Measurements from ENCODE around the gene ARMC3. TPM values are rescaled to one million over a fixed set of nuclear protein-coding genes. Genes with fewer than 3 reads are reported as not detected.

Gene ARMC3
- total and polyA plus RNA-seq, 9 of the 15 experiments (the other 6 are each of a cell fraction or from before 2014, with no cell fraction given): 0.33 to 1.1 (median 0.62) TPM

DNA sequence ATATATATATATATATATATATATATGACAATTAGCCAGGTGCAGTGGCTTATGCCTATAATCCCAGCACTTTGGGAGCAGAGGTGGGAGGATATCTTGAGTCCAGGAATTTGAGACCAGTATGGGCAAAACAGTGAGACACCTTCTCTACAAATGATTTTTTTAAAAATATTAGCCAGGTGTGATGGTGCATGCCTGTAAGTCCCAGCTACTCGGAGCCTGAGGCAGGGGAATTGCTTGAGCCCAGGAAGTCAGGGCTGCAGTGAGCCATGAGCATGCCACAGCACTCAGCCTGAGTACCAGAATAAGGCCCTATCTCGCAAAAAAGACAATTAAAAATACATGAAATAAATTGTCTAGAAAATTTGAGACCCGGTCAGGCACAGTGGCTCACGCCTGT, 120.3 kb downstream of the ARMC3 start:
- no peaks in the 10 kb centered on the region for H3K9me1 ChIP-seq (ENCODE audit: control insufficient read depth, insufficient read depth, low read length)
- ATAC-seq (no peak), DNase-seq (ENCODE audit: extremely low read depth in 1 of 4, low spot score in 3 of 4) (no peak), FAIRE-seq (no peak)
- BruUV-seq (replicated peaks): no TSS peak
- H3K4me3 ChIP-seq: no peak overlapping the region
- no peaks in the 10 kb centered on the region for H4K20me1 ChIP-seq (replicated peaks; ENCODE audit: control insufficient read depth, insufficient read depth, low read length)
- ChIA-PET POLR2A (no interaction called here), CTCF (ENCODE audit: low intra/inter-chr PET ratio) (no interaction called here)
- H3K27ac ChIP-seq (ENCODE audit: extremely low read depth, low read depth, low read length): peak overlapping the region; percentile 90; the same call in 1 of the 3 replicates
- no peak overlapping the region for H3K4me2 ChIP-seq (ENCODE audit: insufficient read depth, low read length)
- H3K4me1 ChIP-seq (replicated peaks in 1 of 2; ENCODE audit: control insufficient read depth in 2 of 2, insufficient read depth in 2 of 2, low read length in 2 of 2): peaks cover 20 to 55% of the 10 kb centered on the region in 2 experiments
- no peaks in the 10 kb centered on the region for H3K79me2 ChIP-seq (ENCODE audit: control insufficient read depth, insufficient read depth, low read length)
- no peak overlapping the region for H2AFZ ChIP-seq (ENCODE audit: low read depth, low read length)
- no peak overlapping the region for H3K9ac ChIP-seq (ENCODE audit: insufficient read depth in 1 of 2, low read depth in 2 of 2, low read length in 2 of 2)
- no peaks in the 10 kb centered on the region for H3K36me3 ChIP-seq (ENCODE audit: control insufficient read depth, insufficient read depth, low read length)
- in situ Hi-C loops (cut with MboI): no loop called here
- intact Hi-C loops (cut with micrococcal nuclease): no loop called here
- H3K27me3 ChIP-seq (ENCODE audit: control insufficient read depth in 2 of 2, insufficient read depth in 2 of 2, low read length in 2 of 2): no peaks in the 10 kb centered on the region
- WGBS (ENCODE audit: insufficient coverage, low coverage, missing lambda C conversion rate): 48% methylated on average over 4 of the region's 4 CpGs
- no peaks in the 10 kb centered on the region for H3K9me3 ChIP-seq (replicated peaks; ENCODE audit: control insufficient read depth, insufficient read depth, low read depth, low read length)
- TF ChIP-seq NCOA4 (IDR thresholded peaks at IDR 0.05; ENCODE audit: partially characterized antibody): no peak
- TF ChIP-seq, protein P1, sequence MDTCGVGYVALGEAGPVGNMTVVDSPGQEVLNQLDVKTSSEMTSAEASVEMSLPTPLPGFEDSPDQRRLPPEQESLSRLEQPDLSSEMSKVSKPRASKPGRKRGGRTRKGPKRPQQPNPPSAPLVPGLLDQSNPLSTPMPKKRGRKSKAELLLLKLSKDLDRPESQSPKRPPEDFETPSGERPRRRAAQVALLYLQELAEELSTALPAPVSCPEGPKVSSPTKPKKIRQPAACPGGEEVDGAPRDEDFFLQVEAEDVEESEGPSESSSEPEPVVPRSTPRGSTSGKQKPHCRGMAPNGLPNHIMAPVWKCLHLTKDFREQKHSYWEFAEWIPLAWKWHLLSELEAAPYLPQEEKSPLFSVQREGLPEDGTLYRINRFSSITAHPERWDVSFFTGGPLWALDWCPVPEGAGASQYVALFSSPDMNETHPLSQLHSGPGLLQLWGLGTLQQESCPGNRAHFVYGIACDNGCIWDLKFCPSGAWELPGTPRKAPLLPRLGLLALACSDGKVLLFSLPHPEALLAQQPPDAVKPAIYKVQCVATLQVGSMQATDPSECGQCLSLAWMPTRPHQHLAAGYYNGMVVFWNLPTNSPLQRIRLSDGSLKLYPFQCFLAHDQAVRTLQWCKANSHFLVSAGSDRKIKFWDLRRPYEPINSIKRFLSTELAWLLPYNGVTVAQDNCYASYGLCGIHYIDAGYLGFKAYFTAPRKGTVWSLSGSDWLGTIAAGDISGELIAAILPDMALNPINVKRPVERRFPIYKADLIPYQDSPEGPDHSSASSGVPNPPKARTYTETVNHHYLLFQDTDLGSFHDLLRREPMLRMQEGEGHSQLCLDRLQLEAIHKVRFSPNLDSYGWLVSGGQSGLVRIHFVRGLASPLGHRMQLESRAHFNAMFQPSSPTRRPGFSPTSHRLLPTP (IDR thresholded peaks at IDR 0.05; ENCODE audit: borderline replicate concordance, extremely low read depth, insufficient read length): no peak
- TF ChIP-seq HDAC6 (IDR thresholded peaks at IDR 0.05; ENCODE audit: low read depth, low read length): no peak
- no peak for TF ChIP-seq SRSF1 (IDR thresholded peaks at IDR 0.05; ENCODE audit: low read depth, low read length)
- no peak for TF ChIP-seq AFF1 (IDR thresholded peaks at IDR 0.05; ENCODE audit: low read depth in 1 of 2, partially characterized antibody in 2 of 2)
- TF ChIP-seq ZNF785 (CRISPR knock-in tag; IDR thresholded peaks at IDR 0.05): no peak
- no peak for TF ChIP-seq ARID4B (CRISPR knock-in tag; IDR thresholded peaks at IDR 0.05)
- TF ChIP-seq PTBP1 (IDR thresholded peaks at IDR 0.05; ENCODE audit: low read depth, low read length): no peak
- no peak for TF ChIP-seq PCBP1 (IDR thresholded peaks at IDR 0.05; ENCODE audit: low read depth, low read length, poor library complexity, severe bottlenecking)

Data from K562 (cell line).